Measurements from ENCODE around the gene TMEM163. TPM values are rescaled to one million over a fixed set of nuclear protein-coding genes. Genes with fewer than 3 reads are reported as not detected.

The TMEM163 gene
- total and polyA plus RNA-seq, 2 donors (not counting 3 experiments of a cell fraction or from before 2014, with no cell fraction given): 1.0 to 2.8 TPM

DNA sequence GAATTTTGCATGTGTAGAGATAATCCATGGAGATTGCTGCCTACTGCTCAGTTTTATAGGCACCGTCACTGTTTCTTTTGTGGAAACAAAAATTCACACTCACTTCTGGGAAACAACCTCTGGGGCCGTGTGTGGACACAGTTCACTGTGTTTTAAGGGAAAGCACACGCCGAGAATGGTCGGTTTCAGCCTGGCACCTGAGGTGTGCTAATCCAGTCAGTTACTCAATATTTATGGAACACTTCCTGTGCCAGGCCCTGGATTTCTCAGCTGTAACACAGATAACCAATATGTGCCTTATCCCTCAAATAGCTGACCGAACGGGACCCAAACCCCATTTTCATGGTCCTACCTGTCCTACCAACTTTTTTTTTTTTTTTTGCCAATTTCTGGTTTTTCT lies 285.3 kb downstream of the TMEM163 start:
- TF ChIP-seq MAX (IDR thresholded peaks at IDR 0.05; ENCODE audit: insufficient read depth, insufficient read length) (no peak), JUN (IDR thresholded peaks at IDR 0.05; ENCODE audit: borderline replicate concordance, insufficient read depth, insufficient read length, low read depth) (no peak), EZH2 (IDR thresholded peaks at IDR 0.05; ENCODE audit: borderline replicate concordance, low read depth, low read length, severe bottlenecking) (no peak), POLR2A (IDR thresholded peaks at IDR 0.05; ENCODE audit: low read depth, low read length) (no peak), FOS (IDR thresholded peaks at IDR 0.05; ENCODE audit: borderline replicate concordance, insufficient read depth, low read length) (no peak), POLR2AphosphoS5 (IDR thresholded peaks at IDR 0.05; ENCODE audit: insufficient read depth, low read depth, low read length) (no peak), MYC (IDR thresholded peaks at IDR 0.05; ENCODE audit: low read depth, low read length) (no peak), GATA2 (IDR thresholded peaks at IDR 0.05; ENCODE audit: insufficient read depth, insufficient read length, low read depth, low read length) (no peak)
- TF ChIP-seq, protein P1, sequence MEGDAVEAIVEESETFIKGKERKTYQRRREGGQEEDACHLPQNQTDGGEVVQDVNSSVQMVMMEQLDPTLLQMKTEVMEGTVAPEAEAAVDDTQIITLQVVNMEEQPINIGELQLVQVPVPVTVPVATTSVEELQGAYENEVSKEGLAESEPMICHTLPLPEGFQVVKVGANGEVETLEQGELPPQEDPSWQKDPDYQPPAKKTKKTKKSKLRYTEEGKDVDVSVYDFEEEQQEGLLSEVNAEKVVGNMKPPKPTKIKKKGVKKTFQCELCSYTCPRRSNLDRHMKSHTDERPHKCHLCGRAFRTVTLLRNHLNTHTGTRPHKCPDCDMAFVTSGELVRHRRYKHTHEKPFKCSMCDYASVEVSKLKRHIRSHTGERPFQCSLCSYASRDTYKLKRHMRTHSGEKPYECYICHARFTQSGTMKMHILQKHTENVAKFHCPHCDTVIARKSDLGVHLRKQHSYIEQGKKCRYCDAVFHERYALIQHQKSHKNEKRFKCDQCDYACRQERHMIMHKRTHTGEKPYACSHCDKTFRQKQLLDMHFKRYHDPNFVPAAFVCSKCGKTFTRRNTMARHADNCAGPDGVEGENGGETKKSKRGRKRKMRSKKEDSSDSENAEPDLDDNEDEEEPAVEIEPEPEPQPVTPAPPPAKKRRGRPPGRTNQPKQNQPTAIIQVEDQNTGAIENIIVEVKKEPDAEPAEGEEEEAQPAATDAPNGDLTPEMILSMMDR (IDR thresholded peaks at IDR 0.05; ENCODE audit: extremely low read depth in 1 of 2, insufficient read depth in 1 of 2, low read depth in 1 of 2, low read length in 2 of 2): no peak
- Histone ChIP-seq H3K4me2 (ENCODE audit: insufficient read depth, low read length) (no peak overlapping the region), H3K9me1 (replicated peaks; ENCODE audit: control insufficient read depth, extremely low read depth, insufficient read depth, low read length) (no peaks in the 10 kb centered on the region), H3K27me3 (ENCODE audit: control insufficient read depth in 2 of 2, insufficient read depth in 2 of 2, low read length in 2 of 2) (no peaks in the 10 kb centered on the region), H3K36me3 (ENCODE audit: control insufficient read depth in 2 of 2, extremely low read depth in 1 of 2, insufficient read depth in 2 of 2, low read length in 2 of 2) (no peaks in the 10 kb centered on the region), H3K4me1 (ENCODE audit: control insufficient read depth, extremely low read depth, insufficient read depth, low read length) (peaks cover 35% of the 10 kb centered on the region), H3K9ac (replicated peaks; ENCODE audit: extremely low read depth, insufficient read depth, low read length) (no peak overlapping the region), H4K20me1 (replicated peaks; ENCODE audit: control insufficient read depth, extremely low read depth, insufficient read depth, low read length) (no peaks in the 10 kb centered on the region), H3K4me3 (replicated peaks in 1 of 3; ENCODE audit: insufficient read depth in 1 of 3, low read depth in 1 of 3, low read length in 3 of 3) (no peak overlapping the region), H3K9me3 (replicated peaks; ENCODE audit: control insufficient read depth, insufficient read depth, low read length) (no peaks in the 10 kb centered on the region), H3K79me2 (ENCODE audit: control insufficient read depth, insufficient read depth, low read length) (no peaks in the 10 kb centered on the region), H3K27ac (ENCODE audit: insufficient read depth, low read depth, low read length) (no peak overlapping the region), H2AFZ (ENCODE audit: low read depth, low read length) (no peak overlapping the region)
- no TSS peak for BruUV-seq (replicated peaks)
- ChIA-PET POLR2A (no interaction called here), CTCF (interaction anchor here (1.4 kb wide), 1 partner anchor 17 kb away, joined by 3 read pairs; no protein-coding TSS in a partner anchor)
- intact Hi-C loops (cut with micrococcal nuclease) (no loop called here), dilution Hi-C loops (cut with MboI; ENCODE audit: extremely low pct_ligation_motif_present, low sequenced_read_pairs) (no loop called here)
- FAIRE-seq: no peak
- DNase-seq (ENCODE audit: low read depth, low spot score): no peak
